Thyroid gland (tissue), 4 donors: ENCODE data around the gene OXA1L. TPM values are rescaled to one million over a fixed set of nuclear protein-coding genes. Genes with fewer than 3 reads are reported as not detected.
A peak's percentile ranks its signal among the peaks of the same experiment; 100 is the strongest.

ENCODE experiments used
- DNase-seq, 2 donors: peaks; one replicate each; pipeline ENCODE4 v3.0.0-alpha.2; 2019
- H3K27ac ChIP-seq, 3 donors: fragments of 200-600 bp; sonication (generic); 1 replicate in 2 of 3; 2 replicates in 1 of 3; pipeline ENCODE4 v1.5.1; 2016 to 2019; ENCODE audit warnings: mild to moderate bottlenecking in 1 of 3, moderate library complexity in 1 of 3
- H3K27me3 ChIP-seq: fragments of 200-600 bp; sonication (generic); one replicate; pipeline ENCODE4 v1.5.1; 2019
- H3K36me3 ChIP-seq, 2 donors: fragments of 200-600 bp; sonication (generic); one replicate each; pipeline ENCODE4 v1.5.1; 2016 to 2019
- H3K4me1 ChIP-seq, 2 donors: fragments of 200-600 bp; sonication (generic); one replicate each; pipeline ENCODE4 v1.5.1; 2017 to 2019
- H3K4me3 ChIP-seq, 3 donors: fragments of 200-600 bp; sonication (generic); replicated peaks in 1 of 3; 1 replicate in 2 of 3; 2 replicates in 1 of 3; pipeline ENCODE4 v1.5.1; 2016; ENCODE audit warnings: mild to moderate bottlenecking in 1 of 3
- H3K9me3 ChIP-seq: fragments of 200-600 bp; sonication (generic); one replicate; pipeline ENCODE4 v1.5.1; 2017
- CTCF ChIP-seq, 6 experiments: fragments of 200-600 bp in 3 of 6; fragments of 450-650 bp in 3 of 6; sonication (generic) in 3 of 6; IDR thresholded peaks; one replicate each; pipeline ENCODE4 v1.5.1; 2016 to 2019; ENCODE audit warnings: antibody characterized with exemption in 6 of 6, mild to moderate bottlenecking in 2 of 6, inconsistent platforms in 1 of 6, moderate library complexity in 1 of 6
- POLR2A ChIP-seq, 2 donors: fragments of 450-650 bp; IDR thresholded peaks; one replicate each; pipeline ENCODE4 v1.6.1; 2017; ENCODE audit warnings: antibody characterized with exemption in 2 of 2, mild to moderate bottlenecking in 2 of 2, moderate library complexity in 1 of 2
- WGBS, 2 donors: methylation state at CpG; one replicate each; pipeline ENCODE4 v1.1.5; 2017; 5-methylcytosine and 5-hydroxymethylcytosine counted together
- intact Hi-C: fragments of 100-400 bp; cut with DNase I; formaldehyde crosslinking; loops from one replicate; pipeline ENCODE4 v1.15.1; 2023
- total RNA-seq, 4 donors: library from RNA; depleted of rRNA; stranded (reverse); fragments of >200 nt; gene quantifications; one replicate each; pipeline ENCODE4 v1.2.3, GENCODE V29; 2016

OXA1L gene
- total RNA-seq, 4 donors from 2014 or later, result 104 to 131 (median 117) TPM

- H3K4me3 ChIP-seq, result peak overlapping the region; percentile 49 to 72 (median 57)
- peaks cover 27 to 30% of the 10 kb centered on the region in 2 donors for H3K36me3 ChIP-seq
- 0 to 5% methylated on average over 6 of the region's 6 CpGs for WGBS, 2 donors
- intact Hi-C loops, result no loop called here
- TF ChIP-seq CTCF (IDR thresholded peaks at IDR 0.05) (no peak), POLR2A (IDR thresholded peaks at IDR 0.05) (no peak)
- DNase-seq, result peak in 1 of 2 donors; percentile 13
- peaks cover 14 to 19% of the 10 kb centered on the region in 2 donors for H3K4me1 ChIP-seq
- no peaks in the 10 kb centered on the region for H3K9me3 ChIP-seq
- H3K27me3 ChIP-seq, result no peaks in the 10 kb centered on the region
- H3K27ac ChIP-seq, result peak overlapping the region in 2 of 3 donors; percentile 86 to 91
Observed at GRCh38 chr14:22767323-22767589, 768 bp downstream of the OXA1L start.

- Histone ChIP-seq H3K4me3 (no peak overlapping the region), H3K4me1 (peaks cover 14 to 19% of the 10 kb centered on the region in 2 donors), H3K9me3 (no peaks in the 10 kb centered on the region), H3K27me3 (no peaks in the 10 kb centered on the region), H3K36me3 (peaks cover 41% of the 10 kb centered on the region in 2 donors), H3K27ac (no peak overlapping the region)
- 95 to 97% methylated on average over 4 of the region's 4 CpGs for WGBS, 2 donors
- intact Hi-C loops, result no loop called here
- TF ChIP-seq CTCF (IDR thresholded peaks at IDR 0.05) (no peak), POLR2A (IDR thresholded peaks at IDR 0.05) (no peak)
- no peak for DNase-seq
Observed at GRCh38 chr14:22768947-22769346, 2.5 kb downstream of the OXA1L start.

- Histone ChIP-seq H3K4me3 (no peak overlapping the region), H3K27ac (no peak overlapping the region), H3K27me3 (no peaks in the 10 kb centered on the region), H3K4me1 (peaks cover 14 to 19% of the 10 kb centered on the region in 2 donors), H3K36me3 (peaks cover 41% of the 10 kb centered on the region in 2 donors), H3K9me3 (no peaks in the 10 kb centered on the region)
- no peak for DNase-seq
- intact Hi-C loops, result no loop called here
- TF ChIP-seq POLR2A (IDR thresholded peaks at IDR 0.05), result no peak
- no peak for TF ChIP-seq CTCF (IDR thresholded peaks at IDR 0.05)
- 93% methylated on average over 2 of the region's 2 CpGs for WGBS, 2 donors
Observed at GRCh38 chr14:22769369-22769768, 2.9 kb downstream of the OXA1L start.

- no peak overlapping the region for H3K27ac ChIP-seq
- H3K4me1 ChIP-seq, result peaks cover 13 to 15% of the 10 kb centered on the region in 2 donors
- H3K4me3 ChIP-seq, result no peak overlapping the region
- DNase-seq, result no peak
- H3K9me3 ChIP-seq, result no peaks in the 10 kb centered on the region
- H3K36me3 ChIP-seq, result peaks cover 41% of the 10 kb centered on the region in 2 donors
- TF ChIP-seq CTCF (IDR thresholded peaks at IDR 0.05) (no peak), POLR2A (IDR thresholded peaks at IDR 0.05) (no peak)
- WGBS, 2 donors, result 93 to 97% methylated on average over 8 of the region's 8 CpGs
- H3K27me3 ChIP-seq, result no peaks in the 10 kb centered on the region
- intact Hi-C loops, result loop anchor here (10.0 kb wide), 1 partner anchor 54 kb away; the partner anchor contains the start of gene MRPL52
Observed at GRCh38 chr14:22770481-22771187, 4.1 kb downstream of the OXA1L start.

- WGBS, 2 donors, result 92 to 100% methylated on average over 1 of the region's 1 CpG
- TF ChIP-seq POLR2A (IDR thresholded peaks at IDR 0.05) (no peak), CTCF (IDR thresholded peaks at IDR 0.05) (no peak)
- Histone ChIP-seq H3K4me1 (peaks cover 3 to 5% of the 10 kb centered on the region in 2 donors), H3K27me3 (no peaks in the 10 kb centered on the region), H3K36me3 (peaks cover 41% of the 10 kb centered on the region in 2 donors), H3K4me3 (no peak overlapping the region), H3K27ac (no peak overlapping the region), H3K9me3 (no peaks in the 10 kb centered on the region)
- no peak for DNase-seq
- intact Hi-C loops, result loop anchor here (10.0 kb wide), 1 partner anchor 52 kb away; the partner anchor contains the start of gene MRPL52
Observed at GRCh38 chr14:22772725-22773124, 6.2 kb downstream of the OXA1L start.
